ENCODE data around the gene CIC.

GRCh38 chr19:42317535-42317934 lies 48.5 kb downstream of the CIC start:
- TF ChIP-seq CTCF (IDR thresholded peaks at IDR 0.05 in 2 of 3, conservative IDR thresholded peaks at IDR 0.05 in 1 of 3; ENCODE audit: control insufficient read depth in 2 of 3, extremely low read depth in 1 of 3, insufficient read depth in 1 of 3, low read depth in 3 of 3, low read length in 3 of 3) (no peak), YY1 (IDR thresholded peaks at IDR 0.05; ENCODE audit: low read depth, low read length) (no peak), POLR2AphosphoS5 (IDR thresholded peaks at IDR 0.05; ENCODE audit: low read length) (no peak), TARDBP (IDR thresholded peaks at IDR 0.05; ENCODE audit: borderline replicate concordance) (no peak), EP300 (IDR thresholded peaks at IDR 0.05; ENCODE audit: borderline replicate concordance in 1 of 2, control insufficient read depth in 1 of 2, low read depth in 2 of 2, low read length in 2 of 2) (no peak), ATF2 (IDR thresholded peaks at IDR 0.05; ENCODE audit: low read length) (no peak), CREB1 (IDR thresholded peaks at IDR 0.05; ENCODE audit: low read depth) (no peak), PBX3 (IDR thresholded peaks at IDR 0.05; ENCODE audit: insufficient replicate concordance, low read depth, low read length) (no peak), NFYA (IDR thresholded peaks at IDR 0.05; ENCODE audit: borderline replicate concordance, low read depth, low read length) (no peak), NFYB (IDR thresholded peaks at IDR 0.05; ENCODE audit: insufficient read depth, low read depth, low read length) (no peak), SREBF1 (IDR thresholded peaks at IDR 0.05; ENCODE audit: low read length) (no peak)

Data from GM12878 (cell line).